ENCODE measurements around the gene ATL2.
"Not testable (repeated sequence)": the region's sequence is repeated elsewhere in the genome, so short reads cannot be mapped to it uniquely, and the experiment has no call there.

The ATL2 gene

DNA sequence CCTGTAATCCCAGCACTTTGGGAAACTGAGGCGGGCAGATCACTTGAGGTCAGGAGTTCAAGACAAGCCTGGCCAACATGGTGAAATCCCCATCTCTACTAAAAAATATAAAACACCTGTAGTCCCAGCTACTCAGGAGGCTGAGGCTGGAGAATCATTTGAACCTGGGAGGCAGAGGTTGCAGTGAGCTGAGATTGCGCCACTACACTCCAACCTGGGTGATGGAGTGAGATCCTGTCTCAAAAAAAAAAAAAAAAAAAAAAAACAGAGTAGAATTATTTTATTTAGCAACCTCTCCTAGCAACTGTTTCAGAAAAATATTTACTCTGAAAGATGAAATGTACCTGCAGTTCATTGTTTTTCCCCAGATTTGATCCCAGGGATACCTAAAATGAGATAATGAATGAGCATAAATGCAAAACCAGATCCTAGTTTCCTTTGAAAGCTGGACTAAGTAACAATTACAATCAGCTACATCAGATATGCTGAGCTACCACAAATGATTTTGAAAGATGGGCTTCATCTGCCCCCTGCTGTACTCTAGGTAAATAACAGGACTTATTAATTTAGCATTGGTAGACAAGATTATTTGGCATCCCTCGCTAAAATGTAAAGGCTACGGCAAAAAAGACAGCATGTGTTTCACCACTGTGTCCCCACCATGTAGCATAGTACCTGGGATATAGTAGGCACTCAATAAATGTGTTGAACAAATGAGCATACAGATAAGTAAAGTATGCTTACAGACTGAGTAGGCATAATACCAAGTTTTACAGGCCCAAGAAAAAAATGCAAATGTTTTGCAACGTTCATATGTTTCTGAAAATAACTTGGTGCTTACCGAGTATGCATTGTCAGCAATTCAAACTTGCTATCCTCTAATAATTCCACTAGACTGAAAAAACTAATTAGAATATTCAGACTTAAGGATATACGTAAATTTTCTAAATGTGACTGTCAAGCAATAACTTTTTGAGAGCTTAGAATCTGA lies 102.5 kb downstream of the ATL2 start:
- DNase-seq (ENCODE audit: low read depth, low spot score) = peak; percentile 81

DNA sequence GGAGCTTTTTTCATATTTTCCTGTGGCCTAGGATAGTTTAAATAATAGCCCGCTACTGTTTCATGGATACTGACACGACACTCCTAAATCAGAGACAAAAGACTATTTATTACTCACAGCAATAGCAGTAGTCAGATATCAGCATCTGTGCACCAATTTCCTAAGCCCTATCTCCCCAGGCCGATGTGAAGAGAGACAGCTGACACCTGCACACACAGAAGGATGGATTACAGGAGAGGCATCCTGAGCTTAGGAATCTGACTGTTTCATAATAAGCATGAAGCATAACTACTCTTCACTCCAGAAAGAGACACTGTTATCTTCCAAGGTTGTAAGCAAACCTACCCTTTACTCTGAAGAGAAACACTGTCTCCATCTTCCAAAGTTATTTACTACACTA lies 105.4 kb downstream of the ATL2 start:
- no peak for DNase-seq (ENCODE audit: low read depth, low spot score)

DNA sequence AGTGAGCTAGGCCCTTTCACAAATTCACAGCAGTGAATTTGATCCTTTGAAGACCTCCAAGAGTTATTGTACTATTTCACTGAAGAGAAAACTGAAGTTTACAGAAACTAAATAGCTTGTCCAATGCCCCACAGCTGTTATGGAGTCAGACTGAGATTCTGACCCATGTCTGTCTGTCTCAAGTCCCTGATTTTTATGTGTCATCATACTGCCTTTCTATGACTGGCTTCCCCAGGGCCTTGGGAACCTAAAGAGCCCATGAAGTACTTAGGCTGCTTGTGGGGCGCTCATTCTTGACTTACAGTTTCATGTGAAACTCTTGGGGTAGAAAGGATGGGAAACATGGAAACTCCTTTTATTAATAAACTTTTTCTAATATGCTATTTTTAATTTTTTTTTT lies 107.7 kb downstream of the ATL2 start:
- DNase-seq (ENCODE audit: low read depth, low spot score) = no peak

DNA sequence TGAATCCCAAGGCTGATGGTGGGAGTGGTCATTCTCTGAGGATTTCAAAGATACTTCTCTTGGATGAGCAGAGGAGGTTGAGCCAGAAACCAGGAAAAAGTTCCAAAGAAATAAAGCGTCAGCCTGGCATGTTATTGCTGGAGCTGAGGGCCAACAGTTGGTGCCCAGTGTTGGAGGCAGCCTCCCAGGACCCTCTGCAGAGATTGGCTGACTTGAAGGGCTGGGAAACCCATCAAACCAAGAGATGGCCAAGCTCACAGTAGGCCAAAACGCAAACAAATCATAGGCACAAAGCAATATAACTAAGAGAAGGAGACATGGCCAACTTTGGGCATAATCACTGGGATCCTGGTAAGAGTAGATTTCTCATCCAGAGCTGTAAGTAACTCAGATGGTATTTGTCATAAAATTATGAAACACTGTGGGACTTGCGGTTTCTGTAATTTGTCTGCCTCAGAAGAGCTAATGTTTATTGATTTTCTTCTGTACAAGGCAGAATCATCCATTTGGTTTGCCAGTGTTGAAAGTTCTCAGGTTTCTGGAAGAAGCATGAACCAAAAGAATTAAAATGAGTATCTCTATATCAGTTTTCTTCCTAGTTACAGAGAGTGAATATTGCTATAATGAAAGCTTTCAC lies 108.3 kb downstream of the ATL2 start:
- no peak for DNase-seq (ENCODE audit: low read depth, low spot score)

DNA sequence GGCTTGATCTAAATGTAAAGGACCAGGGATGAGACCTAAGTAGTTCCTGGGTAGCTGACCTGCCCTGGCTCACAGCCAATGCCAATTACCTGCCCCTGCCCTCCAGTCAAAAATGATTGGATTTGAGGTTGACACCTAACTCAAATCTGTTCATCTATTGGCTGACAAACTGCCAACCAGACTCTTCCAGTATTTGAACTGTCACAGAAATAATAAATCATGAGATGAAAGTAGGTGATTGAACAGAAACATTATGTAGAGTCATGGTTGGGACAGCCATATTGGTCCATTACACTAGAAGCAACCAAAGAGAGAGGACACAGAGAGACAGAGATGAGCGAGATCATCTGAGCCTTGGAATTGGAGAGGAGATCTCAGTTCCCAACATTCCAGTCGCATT lies 109.1 kb downstream of the ATL2 start:
- DNase-seq (ENCODE audit: low read depth, low spot score) = no peak

DNA sequence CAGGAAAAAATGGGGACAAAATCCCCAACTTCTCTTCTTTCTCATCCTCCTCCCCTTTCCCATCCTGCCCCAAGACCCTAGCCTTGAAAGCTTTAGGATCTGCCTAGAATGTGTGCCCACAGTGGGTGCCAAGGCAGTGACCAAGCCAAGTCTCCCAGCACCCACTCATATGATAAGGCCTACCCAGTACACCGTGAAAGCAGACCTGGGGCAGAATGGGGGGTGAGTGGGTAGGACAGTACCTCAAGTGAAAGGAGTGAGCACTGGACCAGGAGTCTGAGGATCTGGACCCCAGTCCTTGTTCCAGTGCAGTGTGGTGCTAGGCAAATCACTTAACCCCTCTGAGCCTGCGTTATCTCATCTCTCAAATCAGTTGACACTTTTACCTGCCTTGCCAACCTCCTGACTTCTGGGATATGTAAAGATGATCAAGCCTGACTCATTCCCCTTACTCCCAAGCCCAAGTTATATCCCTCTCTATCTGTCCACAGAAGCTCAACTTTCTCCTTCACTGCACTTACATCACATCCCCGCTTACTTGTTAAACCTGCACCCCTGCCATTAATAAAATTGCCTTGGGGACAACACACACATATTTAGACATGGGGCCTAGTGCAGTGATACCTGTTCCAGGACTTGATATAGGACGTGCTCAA lies 109.7 kb downstream of the ATL2 start:
- DNase-seq (ENCODE audit: low read depth, low spot score) = no peak

DNA sequence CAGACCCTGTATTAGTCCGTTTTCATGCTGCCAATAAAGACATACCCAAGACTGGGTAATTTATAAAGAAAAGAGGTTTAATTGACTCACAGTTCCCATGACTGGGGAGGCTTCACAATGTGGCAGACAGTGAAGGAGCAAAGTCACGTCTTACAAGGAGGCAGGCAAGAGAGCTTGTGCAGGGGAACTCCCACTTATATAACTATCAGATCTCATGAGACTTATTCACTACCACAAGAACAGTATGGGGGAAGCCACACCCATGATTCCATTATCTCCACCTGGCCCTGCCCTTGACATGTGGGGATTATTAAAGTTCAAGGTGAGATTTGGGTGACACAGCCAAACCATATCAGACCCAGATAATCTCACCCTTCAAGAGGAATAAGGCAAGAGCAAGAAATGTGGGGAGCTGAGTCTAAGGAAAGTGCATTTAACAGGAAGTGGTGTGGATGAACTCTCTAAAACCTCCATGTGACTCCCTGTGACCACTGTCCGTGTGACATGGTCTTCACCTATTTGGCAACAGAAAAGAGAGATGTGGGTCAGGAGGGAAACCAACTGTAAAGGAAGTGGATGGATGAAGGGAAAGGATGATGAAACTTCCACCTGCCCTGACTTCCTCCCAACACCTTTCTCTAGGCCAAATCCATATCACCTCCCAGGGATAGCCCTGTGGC lies 110.6 kb downstream of the ATL2 start:
- no peak for DNase-seq (ENCODE audit: low read depth, low spot score)

DNA sequence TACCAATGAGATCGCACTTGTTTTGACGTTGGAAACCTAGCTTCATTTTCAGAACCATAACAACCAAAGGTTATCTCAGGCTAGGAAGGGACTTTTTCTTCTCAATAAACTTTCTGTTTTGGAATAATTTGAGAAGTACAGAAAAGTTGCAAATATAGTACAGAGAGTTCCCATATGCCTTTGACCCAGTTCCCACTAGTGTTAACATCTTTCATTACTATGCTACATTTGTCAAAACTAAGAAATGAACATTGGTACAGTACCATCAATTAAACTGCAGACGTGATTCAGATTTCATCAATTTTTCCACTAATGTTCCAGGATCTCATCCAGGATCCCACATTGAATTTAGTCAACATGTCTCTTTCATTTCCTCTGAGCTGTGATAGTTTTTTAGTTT lies 111.6 kb downstream of the ATL2 start:
- no peak for DNase-seq (ENCODE audit: low read depth, low spot score)

DNA sequence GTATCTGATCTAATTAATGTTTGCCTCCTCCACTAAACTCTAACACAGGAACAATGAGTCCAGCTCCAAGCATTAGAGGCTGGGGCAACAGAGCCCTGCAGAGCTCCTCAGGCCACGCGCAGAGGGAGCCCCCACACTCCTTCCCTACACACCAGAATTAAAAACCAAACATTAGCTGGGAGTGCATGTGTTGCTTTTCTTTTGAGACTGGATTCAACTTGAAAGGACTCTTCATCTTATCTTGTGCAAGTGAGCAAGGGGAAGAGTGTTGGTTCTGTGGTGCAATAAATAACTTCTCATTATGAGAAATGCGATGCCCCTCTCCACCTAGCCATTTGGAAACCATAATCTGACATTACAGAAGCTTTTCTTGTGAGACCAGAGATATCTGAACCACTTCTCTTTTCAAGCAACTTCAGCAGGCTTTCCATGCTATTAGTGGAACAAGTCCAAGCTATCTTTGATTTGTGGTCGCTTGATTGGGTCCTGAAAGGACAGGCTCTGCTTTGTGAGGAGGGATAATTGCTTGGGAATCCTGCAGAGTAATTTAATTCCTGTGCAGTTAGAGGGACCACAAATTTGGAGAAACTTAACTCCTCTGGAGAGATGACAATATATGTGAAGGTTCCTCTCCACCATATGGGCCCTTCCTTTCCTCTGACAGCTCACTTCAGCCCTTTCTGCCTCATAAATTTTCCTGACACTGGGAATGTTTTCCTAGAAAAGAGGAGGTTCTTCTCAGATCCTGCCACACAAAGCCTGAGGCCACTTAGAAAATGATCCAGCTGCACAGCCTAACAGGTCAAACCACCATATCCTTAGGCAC lies 112.5 kb downstream of the ATL2 start:
- DNase-seq (ENCODE audit: low read depth, low spot score) = peak; percentile 64

DNA sequence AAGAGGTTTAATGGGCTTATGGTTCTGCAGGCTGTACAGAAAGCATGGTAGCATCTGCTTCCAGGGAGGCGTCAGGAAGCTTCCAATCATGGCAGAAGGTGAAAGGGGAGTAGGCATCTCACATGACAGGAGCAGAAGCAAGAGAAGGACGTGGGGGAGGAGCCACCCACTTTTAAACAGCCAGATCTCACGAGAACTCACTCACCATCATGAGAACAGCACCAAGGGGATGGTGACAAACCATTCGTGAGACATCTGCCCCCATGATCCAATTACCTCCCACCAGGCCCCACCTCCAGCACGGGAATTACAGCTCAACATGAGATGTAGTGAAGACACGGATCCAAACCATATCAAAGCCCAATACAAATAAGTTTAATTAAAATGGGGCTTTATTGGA lies 113.8 kb downstream of the ATL2 start:
- DNase-seq (ENCODE audit: low read depth, low spot score) = no peak

DNA sequence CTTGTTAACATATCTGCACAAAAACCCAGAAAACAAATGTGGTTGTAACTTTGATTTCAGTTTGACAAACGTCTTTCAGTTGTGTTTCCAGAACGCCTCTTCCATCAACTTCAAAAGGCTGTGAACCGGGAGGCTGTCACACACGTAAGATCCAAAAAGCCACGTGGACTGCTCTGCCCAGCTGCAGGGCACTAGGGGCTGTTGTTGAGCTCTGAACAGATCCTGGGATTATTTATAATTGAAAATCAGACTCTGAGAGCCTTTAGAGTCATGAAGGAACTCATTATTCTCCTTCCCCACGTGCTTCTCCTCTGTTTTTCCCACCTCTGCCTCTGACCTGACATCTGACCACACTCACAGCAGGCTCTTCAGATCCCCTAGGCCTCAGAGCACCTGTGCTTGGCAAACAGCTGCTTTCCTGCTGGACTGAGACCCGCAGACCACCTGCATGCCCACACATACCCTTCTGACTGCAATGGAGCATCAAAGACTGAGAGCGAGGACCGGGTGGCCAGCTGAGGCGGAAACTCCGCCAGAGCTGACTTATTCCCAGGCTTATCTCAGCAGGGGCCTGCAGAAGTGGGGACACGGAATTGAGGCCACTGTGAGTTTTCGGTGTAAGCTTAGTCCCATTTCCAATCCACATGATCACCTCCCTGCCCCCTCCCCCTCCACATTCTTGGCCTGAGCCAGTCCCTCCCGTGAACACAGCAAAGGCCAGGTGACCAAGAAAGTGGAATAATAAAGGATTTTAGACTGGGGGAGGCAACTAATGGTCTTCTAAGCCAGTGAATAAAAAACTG lies 114.8 kb downstream of the ATL2 start:
- no peak for DNase-seq (ENCODE audit: low read depth, low spot score)

DNA sequence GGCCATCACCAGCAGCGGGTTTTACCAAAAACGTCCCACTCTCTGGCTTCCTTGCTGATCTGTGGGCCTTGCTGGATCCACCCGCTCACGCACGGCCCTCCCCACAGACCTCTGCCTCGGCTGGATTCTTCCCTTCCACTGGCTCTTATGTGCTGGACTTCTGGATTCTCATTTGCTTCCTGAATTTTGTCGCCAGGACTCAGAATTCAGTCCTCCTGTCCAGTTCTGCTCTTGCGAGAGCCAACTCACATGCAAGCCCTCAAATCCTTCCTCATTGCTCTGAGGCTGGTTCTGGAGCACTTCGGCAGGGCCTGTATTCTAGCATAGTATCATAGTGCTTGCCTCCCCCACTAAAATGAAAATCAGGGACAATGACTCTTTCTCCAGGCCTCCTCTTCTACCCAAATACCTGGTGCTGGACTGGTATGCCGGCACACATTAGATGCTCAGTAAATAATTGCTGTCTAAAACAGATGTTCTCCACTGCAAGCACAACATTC lies 115.5 kb downstream of the ATL2 start:
- DNase-seq (ENCODE audit: low read depth, low spot score) = no peak

DNA sequence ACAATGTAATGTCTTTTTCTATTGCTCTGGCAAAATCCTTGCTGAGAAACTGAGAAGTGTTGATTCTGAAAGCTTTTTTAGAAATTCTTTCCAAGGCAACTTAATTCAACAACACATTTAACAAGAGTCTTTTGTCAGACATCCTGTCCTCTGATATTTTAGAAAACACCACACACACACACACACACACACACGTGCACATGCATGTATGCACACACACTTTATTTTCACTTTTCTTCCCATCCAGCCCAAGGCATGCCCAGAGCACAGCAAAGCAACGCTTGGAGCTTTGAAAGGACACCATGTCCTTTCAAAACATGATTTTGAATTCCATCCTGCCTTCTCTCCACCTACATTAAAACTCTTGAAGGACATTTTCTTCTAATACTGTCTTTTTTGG lies 116.1 kb downstream of the ATL2 start:
- no peak for DNase-seq (ENCODE audit: low read depth, low spot score)

DNA sequence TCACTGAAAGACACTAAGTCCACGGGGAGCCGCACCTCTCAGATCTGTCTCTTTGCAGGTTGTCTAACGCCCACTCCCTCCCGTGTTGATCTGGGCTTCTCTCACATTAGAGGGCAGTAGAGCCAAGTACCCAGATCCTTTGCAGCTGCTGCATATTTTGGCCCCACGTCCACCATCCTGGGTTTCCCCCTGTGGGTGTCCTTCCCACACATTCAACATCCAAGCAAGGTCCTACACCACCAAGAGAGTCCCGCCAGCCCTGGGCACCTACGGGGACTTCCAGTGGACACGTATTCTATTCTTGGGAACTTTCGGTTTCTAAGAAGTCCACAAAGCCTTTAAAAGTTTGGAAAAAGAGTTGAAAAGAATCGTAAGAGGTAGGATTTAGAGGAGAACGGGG lies 116.6 kb downstream of the ATL2 start:
- no peak for DNase-seq (ENCODE audit: low read depth, low spot score)

DNA sequence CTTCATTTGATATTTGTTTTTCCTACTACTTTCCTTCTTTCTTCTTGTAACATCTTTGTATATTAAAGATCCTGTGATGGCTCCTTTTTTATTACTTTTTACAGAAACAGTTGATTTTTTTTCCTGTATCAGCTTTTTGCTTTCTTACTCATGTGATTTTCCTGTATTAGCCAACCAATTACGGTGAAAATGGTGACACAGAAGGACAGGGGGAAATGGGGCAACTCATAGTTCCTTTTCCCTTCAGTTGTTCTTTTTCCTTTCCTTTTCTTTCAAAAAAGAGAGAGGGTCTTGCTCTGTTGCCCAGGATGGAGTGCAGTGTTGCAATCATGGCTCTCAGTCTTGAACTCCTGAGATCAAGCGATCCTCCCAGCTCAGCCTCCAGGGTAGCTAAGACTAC lies 117.8 kb downstream of the ATL2 start:
- DNase-seq (ENCODE audit: low read depth, low spot score) = no peak

DNA sequence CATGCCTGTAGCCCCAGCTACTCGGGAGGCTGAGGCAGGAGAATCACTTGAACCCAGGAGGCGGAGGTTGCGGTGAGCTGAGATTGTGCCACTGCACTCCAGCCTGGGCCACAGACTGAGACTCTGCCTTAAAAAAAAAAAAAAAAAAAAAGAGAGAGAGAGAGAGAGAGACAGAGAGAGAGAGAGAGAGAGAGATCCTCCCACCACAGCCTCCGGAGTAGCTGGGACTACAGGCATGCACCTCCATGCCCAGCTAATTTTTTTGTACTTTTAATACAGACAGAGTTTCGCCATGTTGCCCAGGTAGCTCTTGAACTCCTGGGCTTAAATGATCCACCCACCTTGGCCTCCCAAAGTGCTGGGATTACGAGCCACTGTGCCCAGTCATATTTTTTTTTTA lies 119.4 kb downstream of the ATL2 start:
- not testable (repeated sequence) for DNase-seq (ENCODE audit: low read depth, low spot score)

DNA sequence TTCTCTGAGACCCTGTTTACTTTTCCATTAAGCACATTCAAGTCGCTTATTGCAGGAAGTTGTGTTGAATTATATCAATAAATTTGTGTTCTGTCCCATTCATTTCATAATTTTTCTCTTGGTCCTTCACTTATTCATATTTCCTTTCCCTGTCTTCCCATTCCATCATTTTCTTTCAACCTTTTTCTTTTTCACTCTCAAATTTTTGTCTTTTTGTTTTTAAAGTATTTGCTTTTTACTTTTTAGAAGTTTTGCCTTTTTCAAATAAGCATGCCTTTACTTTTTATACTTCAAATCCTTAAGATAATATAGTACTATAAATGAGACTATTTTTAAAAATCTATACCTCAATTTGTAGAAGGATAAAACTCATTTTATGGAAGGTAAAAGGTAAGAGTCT lies 120.5 kb downstream of the ATL2 start:
- DNase-seq (ENCODE audit: low read depth, low spot score) = no peak

DNA sequence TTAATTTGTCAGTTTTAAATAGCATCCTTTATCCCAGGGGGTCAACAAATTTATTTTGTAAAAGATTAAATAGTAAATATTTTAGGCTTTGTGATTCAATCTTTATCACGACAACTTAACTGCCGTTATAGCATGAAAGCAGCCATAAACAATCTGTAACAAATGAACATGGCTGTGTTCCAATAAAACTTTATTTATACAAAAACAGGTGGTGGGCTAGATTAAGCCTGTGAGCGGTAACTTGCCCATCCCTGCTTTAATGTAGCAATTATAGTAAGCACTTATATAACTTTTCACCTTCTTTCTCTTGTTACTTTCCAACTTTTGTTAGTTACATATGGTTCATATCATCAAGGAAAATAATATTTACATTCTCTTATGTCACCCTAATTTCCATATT lies 121.9 kb downstream of the ATL2 start:
- no peak for DNase-seq (ENCODE audit: low read depth, low spot score)

DNA sequence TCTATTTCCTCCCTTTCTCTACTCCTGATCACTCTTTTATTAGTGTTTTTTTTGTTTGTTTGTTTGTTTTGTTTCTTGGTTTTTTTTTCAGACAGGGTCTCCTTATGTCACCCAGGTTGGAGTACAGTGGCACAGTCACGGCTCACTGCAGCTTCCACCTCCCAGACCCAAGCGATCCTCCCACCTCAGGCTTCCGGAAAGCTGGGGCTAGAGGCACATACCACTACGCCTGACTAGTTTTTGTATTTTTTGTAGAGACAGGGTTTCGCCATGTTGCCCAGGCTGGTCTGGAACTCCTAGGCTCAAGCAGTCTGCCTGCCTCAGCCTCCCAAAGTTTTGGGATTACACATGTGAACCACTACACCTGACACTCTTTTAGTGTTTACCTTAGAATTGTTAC lies 122.3 kb downstream of the ATL2 start:
- DNase-seq (ENCODE audit: low read depth, low spot score) = no peak

DNA sequence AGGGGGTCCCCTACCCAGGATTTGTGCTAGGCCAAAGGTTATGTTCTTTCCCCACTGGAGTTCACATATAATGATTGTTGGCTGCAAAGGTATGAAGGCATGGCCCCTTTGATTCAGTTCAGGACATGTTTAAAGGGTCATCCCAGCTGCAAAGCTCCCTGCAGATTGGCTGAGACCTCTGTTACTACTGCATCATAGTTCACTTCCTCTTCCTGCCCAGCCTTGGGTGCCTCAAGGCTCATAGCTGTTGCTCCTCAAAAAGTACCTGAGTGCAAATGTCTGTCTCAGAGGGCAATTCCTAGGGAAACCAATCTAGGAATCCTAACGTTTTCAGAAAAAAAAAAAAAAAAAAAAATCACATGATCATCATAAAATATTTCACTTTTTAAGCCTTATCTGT lies 125.1 kb downstream of the ATL2 start:
- no peak for DNase-seq (ENCODE audit: low read depth, low spot score)
